ENCODE measurements around the gene EXOC4.
A peak's percentile ranks its signal among the peaks of the same experiment; 100 is the strongest.
"Not testable (repeated sequence)": the region's sequence is repeated elsewhere in the genome, so short reads cannot be mapped to it uniquely, and the experiment has no call there.

EXOC4 gene

DNA sequence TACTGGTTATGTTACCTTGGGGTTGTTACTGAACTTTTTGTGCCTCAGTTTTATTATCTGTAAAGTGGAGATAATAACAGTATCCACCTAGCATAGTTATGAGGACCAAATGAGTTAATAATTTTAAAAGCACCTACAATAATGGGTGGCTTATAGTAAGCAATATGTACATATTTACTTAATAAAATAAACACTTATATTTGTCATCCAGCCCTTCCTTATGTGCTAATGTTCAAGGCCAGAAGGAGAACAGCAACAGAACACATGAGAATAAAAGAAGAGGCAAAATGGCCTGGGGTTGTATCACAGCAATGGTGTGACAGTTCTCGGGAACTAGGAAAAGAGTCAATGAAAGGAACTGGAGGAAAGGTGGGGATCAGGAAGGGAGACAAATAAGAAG, 618.9 kb downstream of the EXOC4 start:
- no peak for DNase-seq (ENCODE audit: low read depth)

DNA sequence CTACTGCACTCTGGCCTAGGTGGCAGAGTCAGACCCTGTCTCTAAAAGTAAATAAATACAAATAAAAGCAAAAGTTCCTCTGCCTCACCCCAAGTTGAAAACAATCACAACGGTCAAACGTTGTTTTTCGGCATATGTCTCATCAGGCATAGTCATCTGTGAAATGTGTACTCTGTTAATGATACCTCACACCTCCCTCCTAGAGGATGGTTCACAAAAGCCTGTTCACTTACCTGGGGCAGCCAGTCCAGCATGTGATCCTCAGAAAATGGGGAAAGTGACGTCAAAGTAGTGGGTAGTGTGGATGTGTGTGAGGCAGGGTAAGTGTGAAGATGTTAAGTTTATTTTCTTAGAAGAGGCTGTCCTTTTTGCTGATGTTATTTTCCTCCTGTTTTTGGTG, 620.3 kb downstream of the EXOC4 start:
- DNase-seq (ENCODE audit: low read depth), result no peak

DNA sequence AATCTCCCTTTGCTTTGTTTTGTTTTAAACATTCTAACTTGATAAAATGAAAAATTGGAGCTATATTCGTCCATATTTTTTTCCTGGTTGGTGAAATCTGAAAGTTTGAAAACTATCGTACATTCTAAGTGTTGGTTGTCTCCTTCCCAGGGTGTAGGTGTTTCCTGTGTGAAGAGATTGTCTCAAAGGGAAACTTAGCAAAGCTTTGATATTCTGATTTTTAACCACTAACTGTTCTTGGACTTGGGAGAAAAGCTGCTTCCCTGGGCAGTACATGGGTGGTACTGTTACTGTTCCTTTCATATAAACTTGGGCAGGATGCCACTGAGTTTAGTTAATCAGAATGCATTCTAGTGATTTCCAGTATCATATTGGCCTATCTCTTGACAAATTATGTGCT, 620.8 kb downstream of the EXOC4 start:
- DNase-seq (ENCODE audit: low read depth), result no peak

DNA sequence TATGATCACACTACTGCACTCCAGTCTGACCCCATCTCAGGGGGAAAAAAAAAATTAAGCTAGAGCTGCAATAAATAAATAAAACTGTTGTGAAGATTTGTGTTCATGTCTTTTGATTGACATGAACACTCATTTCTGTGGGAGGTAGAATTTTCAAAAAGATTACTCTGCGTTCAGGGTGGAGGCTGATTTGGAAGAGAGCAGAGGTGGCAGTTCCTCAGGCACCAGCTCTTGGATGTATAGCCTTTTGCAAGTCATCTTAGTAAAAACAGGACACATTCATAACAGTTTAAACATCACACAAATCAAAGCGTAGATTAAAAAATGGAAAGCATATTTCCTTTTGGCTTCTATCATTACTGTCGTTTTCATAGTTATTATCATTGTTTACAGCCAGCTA, 630.7 kb downstream of the EXOC4 start:
- DNase-seq (ENCODE audit: low read depth), result no peak

GRCh38 chr7:133885213-133885612, 632.3 kb downstream of the EXOC4 start:
- no peak for DNase-seq (ENCODE audit: low read depth)

DNA sequence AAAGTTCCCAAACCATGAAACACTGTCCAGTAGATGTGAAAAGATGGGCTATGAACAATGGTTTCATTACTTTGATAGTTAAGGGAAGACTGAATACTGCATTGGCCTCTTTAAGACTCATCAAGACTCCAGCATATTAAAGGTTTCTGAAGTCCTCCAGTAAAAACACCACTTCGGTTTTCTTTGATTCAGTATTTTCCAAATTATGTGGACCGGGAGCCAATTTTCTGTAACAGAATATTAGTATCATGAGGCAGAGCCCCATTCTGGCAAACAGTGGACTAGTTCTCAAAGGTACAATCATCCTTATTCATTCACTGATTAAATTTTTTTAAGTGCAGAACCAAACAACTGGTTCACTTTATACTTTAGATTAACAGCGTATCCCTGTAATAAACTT, 633.2 kb downstream of the EXOC4 start:
- no peak for DNase-seq (ENCODE audit: low read depth)

- no peak for DNase-seq (ENCODE audit: low read depth)
Measured at GRCh38 chr7:133886797-133887196, 633.9 kb downstream of the EXOC4 start.

GRCh38 chr7:133887459-133887858, 634.6 kb downstream of the EXOC4 start:
- DNase-seq (ENCODE audit: low read depth), result no peak

DNA sequence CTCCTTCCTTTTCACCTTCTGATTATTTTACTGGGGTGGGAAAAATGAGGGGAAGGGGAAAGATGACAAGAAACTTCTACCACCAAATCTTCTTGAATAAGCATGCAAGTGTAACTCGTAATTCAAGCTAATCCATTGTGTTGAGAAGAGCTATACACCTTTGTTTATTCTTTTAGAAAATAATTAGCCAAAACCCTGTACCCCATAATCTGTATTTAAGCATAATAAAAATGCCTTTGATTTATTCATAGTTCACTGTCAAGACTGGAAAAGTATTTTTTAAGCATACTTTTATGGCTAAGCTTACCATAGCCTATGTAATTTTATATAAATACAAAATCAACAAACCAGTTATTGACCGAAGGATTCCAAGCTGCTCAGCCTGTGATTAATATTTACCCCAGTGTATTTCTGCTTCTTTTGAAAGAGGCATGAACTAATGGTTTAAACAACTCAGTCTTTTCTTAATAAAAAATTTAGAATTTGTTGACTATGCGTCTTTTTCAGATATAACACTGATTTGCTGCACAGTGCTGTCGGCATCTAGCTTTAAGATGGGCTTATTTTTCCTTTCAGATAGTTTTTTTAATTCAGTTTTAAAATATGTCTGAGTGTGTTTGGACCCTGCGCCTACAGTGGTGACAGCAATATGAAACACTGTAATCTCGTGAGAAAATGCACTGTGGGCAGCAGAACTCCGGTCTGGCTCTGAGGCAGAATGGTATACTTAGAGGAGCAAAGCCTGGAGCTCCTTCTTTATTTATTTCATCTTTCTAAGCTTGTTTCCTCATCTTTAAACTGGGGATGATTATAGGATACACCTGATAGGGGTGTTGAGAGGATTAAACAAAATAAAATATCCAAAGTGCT, 635.4 kb downstream of the EXOC4 start:
- DNase-seq (ENCODE audit: low read depth), result no peak

DNA sequence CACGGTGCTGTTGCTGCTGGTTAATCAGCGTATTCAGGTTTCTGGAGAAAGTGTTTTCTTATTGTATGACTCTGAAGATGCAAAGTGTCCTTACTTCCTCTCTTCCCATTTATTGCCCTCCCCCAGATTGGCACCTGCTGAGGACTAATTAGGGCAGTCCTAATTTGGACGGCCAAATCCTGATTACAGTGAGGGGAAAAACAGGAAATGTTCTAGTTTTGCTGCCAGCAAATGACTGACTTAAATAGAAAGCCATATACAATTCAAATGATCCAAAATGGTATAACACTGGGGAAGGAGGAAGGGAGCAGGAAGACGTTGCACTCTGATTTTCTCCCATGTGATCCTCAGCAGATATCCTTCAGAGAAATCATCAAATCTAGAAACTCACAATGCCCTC, 651.9 kb downstream of the EXOC4 start:
- DNase-seq (ENCODE audit: low read depth), result no peak

DNA sequence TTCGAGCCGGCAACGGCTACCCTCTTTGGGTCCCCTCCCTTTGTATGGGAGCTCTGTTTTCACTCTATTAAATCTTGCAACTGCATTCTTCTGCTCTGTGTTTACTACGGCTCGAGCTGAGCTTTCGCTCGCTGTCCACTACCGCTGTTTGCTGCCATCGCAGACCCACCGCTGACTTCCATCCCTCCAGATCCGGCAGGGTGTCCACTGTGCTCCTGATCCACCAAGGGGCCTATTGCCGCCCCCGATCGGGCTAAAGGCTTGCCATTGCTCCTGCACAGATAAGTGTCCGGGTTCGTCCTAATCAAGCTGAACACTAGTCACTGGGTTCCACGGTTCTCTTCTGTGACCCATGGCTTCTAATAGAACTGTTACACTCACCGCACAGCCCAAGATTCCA, 653.7 kb downstream of the EXOC4 start:
- DNase-seq (ENCODE audit: low read depth), result not testable (repeated sequence)

DNA sequence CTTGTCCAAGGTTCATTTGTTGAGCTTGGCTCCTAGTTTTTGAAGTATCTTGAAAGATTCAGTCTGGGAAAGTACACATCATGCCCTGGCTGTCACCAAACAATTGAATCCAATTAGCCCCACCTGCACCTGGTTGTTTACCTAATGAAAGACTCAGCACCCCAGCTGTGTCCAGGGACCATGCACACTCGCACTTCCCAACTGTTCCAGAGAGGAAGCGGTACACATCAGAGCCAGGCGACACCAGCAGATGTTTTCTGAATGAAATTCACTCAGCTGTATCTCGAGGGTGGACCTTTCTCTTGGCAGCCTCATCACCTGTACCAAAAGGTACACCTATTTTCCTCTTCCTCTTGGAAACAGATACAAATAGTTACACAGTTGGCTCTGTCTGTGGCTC, 657.9 kb downstream of the EXOC4 start:
- no peak for DNase-seq (ENCODE audit: low read depth)

DNA sequence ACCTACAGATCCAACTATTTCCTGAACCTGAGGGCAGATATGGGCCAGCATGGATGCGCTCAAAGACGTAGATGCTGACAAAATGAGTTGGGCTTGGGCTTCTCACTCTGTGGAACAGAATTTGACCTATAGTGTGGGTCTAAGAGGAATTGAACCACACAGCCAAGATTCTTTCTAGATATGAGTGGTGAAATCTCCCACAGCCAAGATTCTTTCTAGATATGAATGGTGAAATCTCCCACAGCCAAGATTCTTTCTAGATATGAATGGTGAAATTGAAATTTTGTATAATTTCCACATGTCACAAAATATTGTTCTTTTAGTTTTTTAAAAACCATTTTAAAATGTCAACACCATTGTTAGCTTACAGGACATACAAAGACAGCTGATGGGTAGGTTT, 658.8 kb downstream of the EXOC4 start:
- DNase-seq (ENCODE audit: low read depth), result no peak

DNA sequence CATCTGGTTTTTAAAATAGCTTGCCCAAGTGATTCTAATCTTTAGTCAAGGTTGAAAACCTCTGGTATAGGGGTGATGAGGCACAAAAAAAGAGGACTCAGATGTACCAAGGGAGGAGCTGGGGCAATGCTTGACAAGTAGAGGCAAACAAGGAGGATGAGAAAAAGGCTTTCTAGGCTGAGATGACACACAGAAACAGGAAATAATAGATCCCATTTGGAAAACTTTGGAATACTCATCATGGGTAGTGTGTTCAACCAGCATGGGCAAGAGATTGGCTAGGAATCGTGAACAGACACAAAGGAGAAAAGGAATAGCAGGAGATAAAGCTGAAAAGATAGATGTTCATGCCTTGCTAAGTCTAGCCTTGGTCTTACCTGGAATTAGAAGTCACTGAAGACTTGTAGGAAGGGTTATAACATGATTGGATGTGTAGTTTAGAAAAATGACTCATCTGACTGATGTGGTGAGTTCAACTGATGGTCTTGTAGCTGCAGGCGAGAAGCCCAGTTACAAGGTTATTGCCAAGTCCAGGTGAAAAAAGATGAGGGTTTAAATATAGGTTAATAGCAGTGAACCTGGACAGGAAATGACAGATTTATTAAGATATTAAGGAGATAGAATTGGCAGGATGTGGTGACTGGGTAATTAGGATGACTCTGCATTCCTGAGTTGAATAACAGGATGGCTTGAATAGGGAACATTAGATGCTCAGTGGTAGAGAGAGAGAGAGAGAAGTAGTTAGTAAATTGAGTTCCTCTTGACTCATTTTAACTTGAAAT, 660.2 kb downstream of the EXOC4 start:
- peak; percentile 10 for DNase-seq (ENCODE audit: low read depth)

- DNase-seq (ENCODE audit: low read depth), result no peak
Measured at GRCh38 chr7:133916621-133917020, 663.7 kb downstream of the EXOC4 start.

GRCh38 chr7:133919810-133920209, 666.9 kb downstream of the EXOC4 start:
- DNase-seq (ENCODE audit: low read depth), result no peak

GRCh38 chr7:133921635-133922182, 668.8 kb downstream of the EXOC4 start:
- DNase-seq (ENCODE audit: low read depth), result no peak

GRCh38 chr7:133923974-133924373, 671.1 kb downstream of the EXOC4 start:
- DNase-seq (ENCODE audit: low read depth), result no peak

DNA sequence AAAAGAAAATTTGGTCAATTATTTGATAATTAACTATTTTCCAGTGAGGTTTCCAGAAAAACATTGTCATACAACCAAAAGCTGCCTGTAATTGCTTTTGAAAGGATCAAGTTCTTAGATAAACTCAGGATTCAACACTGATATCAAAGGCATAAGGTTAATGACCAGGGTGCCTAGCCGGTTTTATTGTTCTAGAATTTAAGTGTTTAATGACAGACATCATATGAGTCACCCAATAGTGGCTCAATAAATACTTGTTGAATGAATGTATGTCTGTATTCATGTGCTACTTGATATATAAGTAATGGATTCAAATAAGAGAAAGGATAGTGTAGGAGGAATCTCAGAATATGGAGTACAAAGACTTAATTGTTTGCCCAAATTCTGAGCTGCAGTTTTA, 678.2 kb downstream of the EXOC4 start:
- DNase-seq (ENCODE audit: low read depth), result no peak

DNA sequence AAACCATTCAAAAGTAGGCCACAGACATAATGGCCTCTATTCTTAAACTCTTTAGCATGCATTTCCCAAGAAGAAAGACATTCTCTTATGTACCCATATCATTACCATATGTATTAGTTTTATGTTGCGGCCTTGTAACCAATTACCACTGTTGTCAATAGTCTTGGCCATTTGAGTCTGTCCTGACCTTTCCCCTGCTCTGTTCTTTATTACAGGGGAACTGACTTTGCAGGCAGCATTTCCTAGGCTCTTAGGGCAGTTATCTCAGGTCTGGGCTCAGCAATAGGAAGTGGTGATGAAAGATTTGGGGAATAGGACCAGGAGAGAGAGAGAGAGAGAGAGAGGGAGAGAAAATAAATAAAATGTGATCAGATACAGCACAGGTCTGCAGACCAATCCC, 679.7 kb downstream of the EXOC4 start:
- DNase-seq (ENCODE audit: low read depth), result no peak

DNA sequence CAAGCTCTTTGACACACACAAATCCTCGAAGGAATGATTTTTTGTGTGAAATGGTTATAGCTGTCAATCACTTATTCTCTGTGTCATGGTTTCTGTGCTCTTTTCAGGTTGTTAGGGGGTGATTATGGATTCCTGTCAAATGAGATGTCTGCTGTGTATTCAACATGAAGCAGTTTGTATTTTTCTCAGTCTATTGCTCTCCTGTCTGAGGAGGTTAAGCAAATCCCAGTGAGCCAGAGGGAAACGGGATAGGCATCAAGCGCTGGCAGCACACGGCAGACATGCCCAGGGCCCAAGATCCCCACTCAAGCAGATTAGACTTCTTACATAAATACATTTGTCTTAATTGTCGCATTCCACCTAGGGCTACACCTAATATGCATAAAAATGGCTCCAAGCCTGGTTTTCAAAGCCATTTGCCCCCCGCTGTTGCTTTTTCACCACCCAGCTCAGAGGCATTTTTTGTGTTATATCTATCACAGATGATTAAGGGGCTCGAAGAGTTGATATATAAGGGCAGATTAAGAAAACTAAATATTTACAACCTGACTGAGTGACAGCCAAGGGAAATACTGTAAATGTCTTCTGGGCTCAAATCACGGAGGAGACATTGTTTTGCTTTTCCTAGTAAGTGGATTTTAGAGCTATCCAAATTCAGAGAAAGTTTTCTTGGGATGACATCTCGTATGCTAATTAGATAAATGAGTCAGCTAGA, 681.5 kb downstream of the EXOC4 start:
- no peak for DNase-seq (ENCODE audit: low read depth)

GRCh38 chr7:133934977-133935330, 682.1 kb downstream of the EXOC4 start:
- DNase-seq (ENCODE audit: low read depth), result no peak

DNA sequence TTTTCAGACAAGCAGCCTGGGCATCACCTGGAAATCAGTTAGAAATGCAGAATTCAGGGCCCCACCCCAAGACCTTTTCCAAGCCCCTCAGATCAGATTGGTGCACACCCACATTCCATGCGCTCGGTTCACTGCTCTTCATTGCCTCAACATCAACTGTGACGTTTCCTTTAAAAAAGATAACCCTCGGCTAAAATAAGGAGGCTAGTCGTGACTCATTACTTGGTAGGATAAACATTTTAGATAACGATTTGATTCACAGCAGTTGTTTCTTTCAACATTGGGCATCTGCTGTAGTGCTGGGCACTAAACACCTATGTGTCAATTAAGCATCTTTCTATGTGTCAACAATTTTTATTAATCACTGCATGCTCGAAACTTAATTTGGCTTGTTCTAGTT, 683.2 kb downstream of the EXOC4 start:
- no peak for DNase-seq (ENCODE audit: low read depth)
